ENCODE results near the gene FXYD3. TPM values are rescaled to one million over a fixed set of nuclear protein-coding genes. Genes with fewer than 3 reads are reported as not detected.

FXYD3 gene
- total RNA-seq, 1 experiment from 2014 or later = 36.7 TPM

- Mint-ChIP-seq H3K36me3 (ENCODE audit: insufficient read depth, unreplicated experiment) (no peaks in the 10 kb centered on the region), H3K27ac (ENCODE audit: unreplicated experiment) (no peak overlapping the region), H3K4me3 (ENCODE audit: unreplicated experiment) (no peak overlapping the region), H3K9me3 (ENCODE audit: unreplicated experiment) (no peaks in the 10 kb centered on the region), H3K27me3 (ENCODE audit: insufficient read depth, unreplicated experiment) (no peaks in the 10 kb centered on the region), H3K4me1 (ENCODE audit: low read depth, unreplicated experiment) (peaks cover 14% of the 10 kb centered on the region)
- intact Hi-C loops (cut with micrococcal nuclease; ENCODE audit: unreplicated experiment) = no loop called here
- ChIA-PET CTCF (no interaction called here), POLR2A (no interaction called here)
- no TSS peak for BruUV-seq (replicated peaks)
- no peak for DNase-seq
- H3K4me1 ChIP-seq = peaks cover 14% of the 10 kb centered on the region; the same call in 1 of the 2 replicates
- no peaks in the 10 kb centered on the region for H3K27me3 ChIP-seq (replicated peaks; ENCODE audit: control insufficient read depth, insufficient read depth, low read length)
- no peaks in the 10 kb centered on the region for H3K36me3 ChIP-seq (ENCODE audit: control insufficient read depth, insufficient read depth, low read length)
- H3K9me3 ChIP-seq = no peaks in the 10 kb centered on the region
- TF ChIP-seq CTCF (IDR thresholded peaks at IDR 0.05; ENCODE audit: insufficient read depth in 1 of 2, low read depth in 1 of 2, low read length in 1 of 2, severe bottlenecking in 1 of 2, unreplicated experiment in 1 of 2) = no peak
- no peak overlapping the region for H3K4me3 ChIP-seq (ENCODE audit: low read depth, low read length)
These were observed 31.2 kb upstream of the FXYD3 start for GRCh38 chr19:35084509-35084762.

- no peaks in the 10 kb centered on the region for H3K36me3 ChIP-seq (ENCODE audit: control insufficient read depth, insufficient read depth, low read length)
- Mint-ChIP-seq H3K4me3 (ENCODE audit: unreplicated experiment) (no peak overlapping the region), H3K27ac (ENCODE audit: unreplicated experiment) (no peak overlapping the region), H3K9me3 (ENCODE audit: unreplicated experiment) (no peaks in the 10 kb centered on the region), H3K36me3 (ENCODE audit: insufficient read depth, unreplicated experiment) (no peaks in the 10 kb centered on the region), H3K27me3 (ENCODE audit: insufficient read depth, unreplicated experiment) (no peaks in the 10 kb centered on the region), H3K4me1 (ENCODE audit: low read depth, unreplicated experiment) (peaks cover 14% of the 10 kb centered on the region)
- ChIA-PET CTCF (no interaction called here), POLR2A (no interaction called here)
- no peak for DNase-seq
- H3K4me3 ChIP-seq (ENCODE audit: low read depth, low read length) = no peak overlapping the region
- intact Hi-C loops (cut with micrococcal nuclease; ENCODE audit: unreplicated experiment) = no loop called here
- peaks cover 14% of the 10 kb centered on the region; the same call in 1 of the 2 replicates for H3K4me1 ChIP-seq
- H3K27me3 ChIP-seq (replicated peaks; ENCODE audit: control insufficient read depth, insufficient read depth, low read length) = no peaks in the 10 kb centered on the region
- H3K9me3 ChIP-seq = no peaks in the 10 kb centered on the region
- TF ChIP-seq CTCF (IDR thresholded peaks at IDR 0.05; ENCODE audit: insufficient read depth in 1 of 2, low read depth in 1 of 2, low read length in 1 of 2, severe bottlenecking in 1 of 2, unreplicated experiment in 1 of 2) = no peak
- no TSS peak for BruUV-seq (replicated peaks)
These were observed 29.7 kb upstream of the FXYD3 start for GRCh38 chr19:35085947-35086346.

GRCh38 chr19:35086455-35086854 lies 29.2 kb upstream of the FXYD3 start:
- Mint-ChIP-seq H3K4me1 (ENCODE audit: low read depth, unreplicated experiment) (peaks cover 14% of the 10 kb centered on the region), H3K4me3 (ENCODE audit: unreplicated experiment) (no peak overlapping the region), H3K9me3 (ENCODE audit: unreplicated experiment) (no peaks in the 10 kb centered on the region), H3K36me3 (ENCODE audit: insufficient read depth, unreplicated experiment) (no peaks in the 10 kb centered on the region), H3K27ac (ENCODE audit: unreplicated experiment) (no peak overlapping the region), H3K27me3 (ENCODE audit: insufficient read depth, unreplicated experiment) (no peaks in the 10 kb centered on the region)
- intact Hi-C loops (cut with micrococcal nuclease; ENCODE audit: unreplicated experiment) = no loop called here
- Histone ChIP-seq H3K27me3 (replicated peaks; ENCODE audit: control insufficient read depth, insufficient read depth, low read length) (no peaks in the 10 kb centered on the region), H3K4me3 (ENCODE audit: low read depth, low read length) (no peak overlapping the region), H3K36me3 (ENCODE audit: control insufficient read depth, insufficient read depth, low read length) (no peaks in the 10 kb centered on the region), H3K4me1 (peaks cover 14% of the 10 kb centered on the region; the same call in 1 of the 2 replicates), H3K9me3 (no peaks in the 10 kb centered on the region)
- no TSS peak for BruUV-seq (replicated peaks)
- no peak for DNase-seq
- ChIA-PET POLR2A (no interaction called here), CTCF (no interaction called here)
- TF ChIP-seq CTCF (IDR thresholded peaks at IDR 0.05; ENCODE audit: insufficient read depth in 1 of 2, low read depth in 1 of 2, low read length in 1 of 2, severe bottlenecking in 1 of 2, unreplicated experiment in 1 of 2) = no peak
